ENCODE data around the gene DNAJC15.
"Not testable (repeated sequence)": the region's sequence is repeated elsewhere in the genome, so short reads cannot be mapped to it uniquely, and the experiment has no call there.

The DNAJC15 gene

GRCh38 chr13:43040581-43041368, 17.4 kb downstream of the DNAJC15 start:
- DNase-seq (ENCODE audit: low read depth); H3K4me3 ChIP-seq (ENCODE audit: low read depth, low read length): not testable (repeated sequence)

- no peak for DNase-seq (ENCODE audit: low read depth)
- H3K4me3 ChIP-seq (ENCODE audit: low read depth, low read length), result no peak overlapping the region
These were observed 18.1 kb downstream of the DNAJC15 start for GRCh38 chr13:43041369-43041921.

- H3K4me3 ChIP-seq (ENCODE audit: low read depth, low read length), result no peak overlapping the region
- no peak for DNase-seq (ENCODE audit: low read depth)
These were observed 19.1 kb downstream of the DNAJC15 start for GRCh38 chr13:43042410-43042921.

- no peak overlapping the region for H3K4me3 ChIP-seq (ENCODE audit: low read depth, low read length)
- DNase-seq (ENCODE audit: low read depth), result no peak
These were observed 21.4 kb downstream of the DNAJC15 start for GRCh38 chr13:43044720-43045301.

- not testable (repeated sequence) for H3K4me3 ChIP-seq (ENCODE audit: low read depth, low read length)
These were observed 22.0 kb downstream of the DNAJC15 start for GRCh38 chr13:43045302-43045773.

GRCh38 chr13:43046259-43046658, 22.9 kb downstream of the DNAJC15 start:
- H3K4me3 ChIP-seq (ENCODE audit: low read depth, low read length), result no peak overlapping the region
- no peak for DNase-seq (ENCODE audit: low read depth)

More at GRCh38 chr13:43045302-43045773, 22.0 kb downstream of the DNAJC15 start:
- not testable (repeated sequence) for DNase-seq (ENCODE audit: low read depth)

- H3K4me3 ChIP-seq (ENCODE audit: low read depth, low read length), result peak overlapping the region; percentile 41
- peak; percentile 85 for DNase-seq (ENCODE audit: low read depth)
These were observed 31.7 kb downstream of the DNAJC15 start for GRCh38 chr13:43054803-43055802.

GRCh38 chr13:43057653-43058317, 34.4 kb downstream of the DNAJC15 start:
- H3K4me3 ChIP-seq (ENCODE audit: low read depth, low read length), result no peak overlapping the region
- DNase-seq (ENCODE audit: low read depth), result no peak

- no peak overlapping the region for H3K4me3 ChIP-seq (ENCODE audit: low read depth, low read length)
- DNase-seq (ENCODE audit: low read depth), result no peak
These were observed 34.9 kb downstream of the DNAJC15 start for GRCh38 chr13:43058318-43058674.

- no peak overlapping the region for H3K4me3 ChIP-seq (ENCODE audit: low read depth, low read length)
- DNase-seq (ENCODE audit: low read depth), result no peak
These were observed 35.4 kb downstream of the DNAJC15 start for GRCh38 chr13:43058831-43059230.

- H3K4me3 ChIP-seq (ENCODE audit: low read depth, low read length); DNase-seq (ENCODE audit: low read depth): not testable (repeated sequence)
These were observed 36.4 kb downstream of the DNAJC15 start for GRCh38 chr13:43059779-43060178.

- DNase-seq (ENCODE audit: low read depth), result not testable (repeated sequence)
These were observed 37.4 kb downstream of the DNAJC15 start for GRCh38 chr13:43060806-43061205.

GRCh38 chr13:43061496-43062280, 38.3 kb downstream of the DNAJC15 start:
- DNase-seq (ENCODE audit: low read depth), result no peak
- no peak overlapping the region for H3K4me3 ChIP-seq (ENCODE audit: low read depth, low read length)

More at GRCh38 chr13:43060806-43061205, 37.4 kb downstream of the DNAJC15 start:
- not testable (repeated sequence) for H3K4me3 ChIP-seq (ENCODE audit: low read depth, low read length)

GRCh38 chr13:43071824-43072223, 48.4 kb downstream of the DNAJC15 start:
- no peak overlapping the region for H3K4me3 ChIP-seq (ENCODE audit: low read depth, low read length)
- no peak for DNase-seq (ENCODE audit: low read depth)

GRCh38 chr13:43072394-43072793, 49.0 kb downstream of the DNAJC15 start:
- DNase-seq (ENCODE audit: low read depth), result no peak
- H3K4me3 ChIP-seq (ENCODE audit: low read depth, low read length), result no peak overlapping the region

- no peak overlapping the region for H3K4me3 ChIP-seq (ENCODE audit: low read depth, low read length)
- DNase-seq (ENCODE audit: low read depth), result no peak
These were observed 51.6 kb downstream of the DNAJC15 start for GRCh38 chr13:43074824-43075510.

GRCh38 chr13:43075511-43075902, 52.1 kb downstream of the DNAJC15 start:
- DNase-seq (ENCODE audit: low read depth); H3K4me3 ChIP-seq (ENCODE audit: low read depth, low read length): not testable (repeated sequence)
